ENCODE measurements around the gene GAL. TPM values are rescaled to one million over a fixed set of nuclear protein-coding genes. Genes with fewer than 3 reads are reported as not detected.

Gene GAL
- total RNA-seq, 4 donors from 2014 or later, result 2.9 to 10.6 (median 4.7) TPM; not detected in 1

DNA sequence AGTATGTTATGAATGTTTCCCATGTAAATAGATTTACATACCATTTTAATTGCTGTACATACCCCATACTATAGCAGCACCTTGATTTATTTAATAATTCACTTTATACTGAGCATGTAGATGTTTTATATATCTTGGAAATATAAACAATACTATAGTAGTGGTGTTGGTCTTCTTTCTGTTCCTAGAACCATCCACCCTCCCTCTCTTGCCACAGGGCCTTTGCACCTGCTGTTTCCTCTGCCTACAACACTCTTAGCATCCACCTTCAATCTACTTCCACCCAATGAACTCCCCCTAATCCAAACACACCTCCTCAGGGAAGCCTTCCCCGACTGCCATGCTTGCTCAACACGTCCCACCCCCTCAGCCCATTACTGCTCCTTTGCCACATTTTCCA lies 36.7 kb downstream of the GAL start:
- H3K4me3 ChIP-seq, result no peak overlapping the region
- H3K36me3 ChIP-seq, result no peaks in the 10 kb centered on the region
- no peak overlapping the region for H3K27ac ChIP-seq
- ATAC-seq, result no peak
- H3K27me3 ChIP-seq, result peaks cover 18% of the 10 kb centered on the region
- 89 to 90% methylated on average over 2 of the region's 2 CpGs for WGBS, 2 donors (ENCODE audit: low coverage in 1 of 2)
- H3K4me1 ChIP-seq, result no peaks in the 10 kb centered on the region
- peaks cover 0 to 8% (median 0%) of the 10 kb centered on the region in 3 donors for H3K9me3 ChIP-seq
- TF ChIP-seq POLR2AphosphoS5 (IDR thresholded peaks at IDR 0.05) (no peak), POLR2A (IDR thresholded peaks at IDR 0.05) (no peak), EP300 (IDR thresholded peaks at IDR 0.05) (no peak)
- TF ChIP-seq, protein P1, sequence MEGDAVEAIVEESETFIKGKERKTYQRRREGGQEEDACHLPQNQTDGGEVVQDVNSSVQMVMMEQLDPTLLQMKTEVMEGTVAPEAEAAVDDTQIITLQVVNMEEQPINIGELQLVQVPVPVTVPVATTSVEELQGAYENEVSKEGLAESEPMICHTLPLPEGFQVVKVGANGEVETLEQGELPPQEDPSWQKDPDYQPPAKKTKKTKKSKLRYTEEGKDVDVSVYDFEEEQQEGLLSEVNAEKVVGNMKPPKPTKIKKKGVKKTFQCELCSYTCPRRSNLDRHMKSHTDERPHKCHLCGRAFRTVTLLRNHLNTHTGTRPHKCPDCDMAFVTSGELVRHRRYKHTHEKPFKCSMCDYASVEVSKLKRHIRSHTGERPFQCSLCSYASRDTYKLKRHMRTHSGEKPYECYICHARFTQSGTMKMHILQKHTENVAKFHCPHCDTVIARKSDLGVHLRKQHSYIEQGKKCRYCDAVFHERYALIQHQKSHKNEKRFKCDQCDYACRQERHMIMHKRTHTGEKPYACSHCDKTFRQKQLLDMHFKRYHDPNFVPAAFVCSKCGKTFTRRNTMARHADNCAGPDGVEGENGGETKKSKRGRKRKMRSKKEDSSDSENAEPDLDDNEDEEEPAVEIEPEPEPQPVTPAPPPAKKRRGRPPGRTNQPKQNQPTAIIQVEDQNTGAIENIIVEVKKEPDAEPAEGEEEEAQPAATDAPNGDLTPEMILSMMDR (IDR thresholded peaks at IDR 0.05), result no peak

DNA sequence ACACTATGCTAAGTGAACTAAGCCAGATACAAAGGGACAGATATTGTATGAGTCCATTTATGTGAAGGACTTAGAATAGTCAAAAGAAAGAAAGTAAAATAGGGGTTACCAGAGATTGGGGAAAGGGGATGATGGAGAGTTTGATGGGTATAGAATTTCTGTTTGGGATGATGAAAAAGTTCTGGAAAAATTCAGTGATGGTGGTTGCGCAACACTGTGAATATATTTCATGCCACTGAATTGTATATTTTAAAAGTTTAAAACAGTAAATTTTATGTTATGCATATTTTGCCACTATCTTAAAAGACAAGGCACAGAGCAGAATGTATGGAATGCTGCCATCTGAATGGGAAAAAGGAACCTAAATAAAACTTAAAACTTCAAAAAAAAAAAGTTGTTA lies 37.8 kb downstream of the GAL start:
- Histone ChIP-seq H3K27ac (no peak overlapping the region), H3K36me3 (no peaks in the 10 kb centered on the region), H3K4me3 (no peak overlapping the region), H3K27me3 (peaks cover 9% of the 10 kb centered on the region), H3K4me1 (no peaks in the 10 kb centered on the region), H3K9me3 (peaks cover 0 to 8% (median 0%) of the 10 kb centered on the region in 3 donors)
- WGBS, 2 donors (ENCODE audit: low coverage in 1 of 2), result 93 to 100% methylated on average over 1 of the region's 1 CpG
- no peak for ATAC-seq
- no peak for TF ChIP-seq POLR2AphosphoS5 (IDR thresholded peaks at IDR 0.05)
- TF ChIP-seq, protein P1 (IDR thresholded peaks at IDR 0.05), result no peak
- no peak for TF ChIP-seq EP300 (IDR thresholded peaks at IDR 0.05)
- no peak for TF ChIP-seq POLR2A (IDR thresholded peaks at IDR 0.05)

DNA sequence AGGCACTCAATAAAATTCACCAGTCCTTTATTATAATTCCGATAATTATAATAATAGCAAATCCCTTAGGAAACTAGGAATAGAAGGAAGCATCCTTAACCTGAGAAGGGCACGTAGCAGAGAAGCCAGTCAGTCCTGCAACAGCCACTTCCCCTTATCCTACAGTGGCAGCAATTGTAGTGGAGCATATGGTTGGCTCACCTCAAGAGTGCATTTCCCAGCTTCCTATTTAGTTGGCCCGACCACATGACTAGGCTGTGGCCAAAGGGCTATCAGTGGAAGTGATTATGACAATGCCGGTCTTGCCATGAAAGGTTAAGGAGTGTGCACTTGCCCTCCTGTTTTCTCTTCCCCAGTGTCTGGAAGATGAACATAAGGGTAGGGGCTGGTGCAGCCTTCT lies 39.9 kb downstream of the GAL start:
- H3K36me3 ChIP-seq, result no peaks in the 10 kb centered on the region
- TF ChIP-seq POLR2AphosphoS5 (IDR thresholded peaks at IDR 0.05) (no peak), POLR2A (IDR thresholded peaks at IDR 0.05) (no peak), EP300 (IDR thresholded peaks at IDR 0.05) (no peak)
- TF ChIP-seq, protein P1 (IDR thresholded peaks at IDR 0.05), result no peak
- no peaks in the 10 kb centered on the region for H3K4me1 ChIP-seq
- WGBS, 2 donors (ENCODE audit: low coverage in 1 of 2), result 87% methylated on average over 2 to 4 of the region's 4 CpGs
- H3K27ac ChIP-seq, result no peak overlapping the region
- peaks cover 9% of the 10 kb centered on the region for H3K27me3 ChIP-seq
- no peak overlapping the region for H3K4me3 ChIP-seq
- ATAC-seq, result no peak
- H3K9me3 ChIP-seq, result peaks cover 0 to 8% (median 0%) of the 10 kb centered on the region in 3 donors

DNA sequence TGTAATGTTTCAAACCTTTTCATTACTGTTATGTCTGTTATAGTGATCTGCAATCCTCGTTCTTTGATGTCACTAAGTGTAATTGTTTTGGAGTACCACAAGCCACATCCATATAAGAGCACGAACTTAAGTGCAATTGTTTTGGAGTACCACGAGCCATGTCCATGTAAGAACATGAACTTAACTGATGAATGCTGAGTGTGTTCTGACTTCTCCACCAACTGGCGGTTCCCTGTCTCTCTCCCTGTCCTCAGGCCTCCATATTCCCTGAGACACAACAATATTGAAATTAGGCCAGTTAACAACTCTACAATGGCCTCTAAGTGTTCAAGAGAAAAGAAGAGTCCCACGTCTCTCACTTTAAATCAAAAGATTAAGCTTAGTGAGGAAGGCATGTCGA lies 43.4 kb downstream of the GAL start:
- H3K9me3 ChIP-seq, result no peaks in the 10 kb centered on the region
- WGBS, 2 donors (ENCODE audit: low coverage in 1 of 2), result 66 to 90% methylated on average over 2 to 4 of the region's 6 CpGs
- H3K4me3 ChIP-seq, result no peak overlapping the region
- TF ChIP-seq POLR2A (IDR thresholded peaks at IDR 0.05), result no peak
- H3K27ac ChIP-seq, result no peak overlapping the region
- no peaks in the 10 kb centered on the region for H3K4me1 ChIP-seq
- peaks cover 11% of the 10 kb centered on the region for H3K27me3 ChIP-seq
- no peaks in the 10 kb centered on the region for H3K36me3 ChIP-seq
- no peak for ATAC-seq

DNA sequence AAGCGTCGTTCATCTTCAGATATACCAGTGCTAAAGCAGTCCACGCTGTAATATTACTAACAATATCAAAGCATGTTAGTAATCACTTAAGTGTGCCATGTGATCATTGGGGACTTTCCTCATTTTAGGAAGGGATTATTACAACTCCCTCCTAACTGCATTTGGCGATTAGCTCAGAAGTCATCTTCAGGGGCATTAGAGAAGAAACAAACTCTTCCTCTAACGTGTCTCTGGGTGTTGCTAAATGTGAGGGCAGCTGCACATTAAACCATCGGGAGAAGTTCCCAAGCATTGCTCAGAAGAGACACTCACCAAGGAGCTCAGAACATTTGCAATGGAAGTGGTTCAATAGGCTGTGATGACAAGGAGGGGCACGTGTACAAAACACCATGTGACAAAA lies 49.8 kb downstream of the GAL start:
- Histone ChIP-seq H3K36me3 (no peaks in the 10 kb centered on the region), H3K9me3 (no peaks in the 10 kb centered on the region), H3K27me3 (peaks cover 11% of the 10 kb centered on the region), H3K4me3 (no peak overlapping the region), H3K4me1 (no peaks in the 10 kb centered on the region), H3K27ac (no peak overlapping the region)
- ATAC-seq, result no peak
- TF ChIP-seq POLR2A (IDR thresholded peaks at IDR 0.05), result no peak
- no peak for TF ChIP-seq EP300 (IDR thresholded peaks at IDR 0.05)
- TF ChIP-seq POLR2AphosphoS5 (IDR thresholded peaks at IDR 0.05), result no peak
- TF ChIP-seq, protein P1 (IDR thresholded peaks at IDR 0.05), result no peak
- 87 to 88% methylated on average over 4 to 7 of the region's 7 CpGs for WGBS, 2 donors (ENCODE audit: low coverage in 1 of 2)

All from gastroesophageal sphincter (tissue), 4 donors.